SK-N-SH (cell line): ENCODE data around the gene EIF1AD.

ENCODE experiments used
- CTCF ChIP-seq: fragments of 200-600 bp; sonication (generic); IDR thresholded peaks from 2 replicates; pipeline ENCODE4 v1.6.1; 2017; ENCODE audit warnings: antibody characterized with exemption, mild to moderate bottlenecking, moderate library complexity
- POLR2AphosphoS5 ChIP-seq: IDR thresholded peaks from 2 replicates; pipeline ENCODE4 v1.6.1; 2012; ENCODE audit warnings: low read depth, low read length
- RCOR1 ChIP-seq: fragments of 150-350 bp; IDR thresholded peaks from 2 replicates; pipeline ENCODE4 v1.6.1; 2017; ENCODE audit warnings: antibody characterized with exemption, low read length
- RFX5 ChIP-seq: IDR thresholded peaks from 2 replicates; pipeline ENCODE4 v1.6.1; 2012; ENCODE audit warnings: mild to moderate bottlenecking, improper control_type of control experiment, low read length
- TF ChIP-seq, protein P1 (sequence below): IDR thresholded peaks from 2 replicates; pipeline ENCODE4 v1.6.1; 2012; ENCODE audit warnings: mild to moderate bottlenecking, low read depth, low read length, moderate library complexity

DNA sequence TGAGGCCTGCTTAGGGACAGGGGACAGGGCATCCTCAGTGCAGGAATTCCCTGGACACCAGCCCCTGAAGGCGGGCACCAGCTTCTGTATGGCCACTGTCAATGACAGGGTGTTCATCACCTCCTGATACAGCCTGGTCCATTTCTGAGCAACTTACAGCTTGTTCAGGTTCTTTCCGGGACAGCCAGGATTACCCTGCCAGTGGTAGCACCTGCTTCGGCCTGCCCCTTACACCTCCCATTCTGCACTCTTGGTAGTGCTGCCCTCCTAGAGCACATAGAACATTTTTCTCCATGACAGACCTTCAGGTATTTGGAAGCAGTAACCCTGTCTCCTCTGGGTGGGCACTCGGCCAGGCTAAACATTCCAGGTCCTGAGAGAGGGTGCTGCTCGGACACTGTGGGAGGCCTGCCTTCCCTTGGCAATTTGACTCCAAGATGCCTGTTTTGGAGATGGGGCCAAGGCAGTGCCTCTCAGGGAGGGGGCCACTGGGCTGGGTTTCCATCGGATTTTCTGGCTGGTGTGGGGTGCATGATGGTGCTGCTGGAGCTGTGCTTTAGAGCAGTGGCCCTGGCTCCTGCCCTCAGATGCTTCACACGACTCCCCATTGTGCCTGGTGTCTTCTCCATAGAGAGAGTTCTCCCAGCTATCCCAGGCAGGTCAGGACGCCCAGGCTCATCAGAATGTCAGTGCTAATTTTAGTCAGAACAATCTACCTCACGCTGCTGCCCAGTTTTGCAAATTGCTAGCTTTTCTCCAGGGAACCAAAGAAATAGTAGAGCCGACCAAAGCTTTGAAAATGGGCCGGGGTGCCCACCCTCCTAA lies 45.8 kb upstream of the EIF1AD start:
- TF ChIP-seq RCOR1 (no peak), RFX5 (no peak), CTCF (no peak), POLR2AphosphoS5 (no peak)
- TF ChIP-seq, protein P1, sequence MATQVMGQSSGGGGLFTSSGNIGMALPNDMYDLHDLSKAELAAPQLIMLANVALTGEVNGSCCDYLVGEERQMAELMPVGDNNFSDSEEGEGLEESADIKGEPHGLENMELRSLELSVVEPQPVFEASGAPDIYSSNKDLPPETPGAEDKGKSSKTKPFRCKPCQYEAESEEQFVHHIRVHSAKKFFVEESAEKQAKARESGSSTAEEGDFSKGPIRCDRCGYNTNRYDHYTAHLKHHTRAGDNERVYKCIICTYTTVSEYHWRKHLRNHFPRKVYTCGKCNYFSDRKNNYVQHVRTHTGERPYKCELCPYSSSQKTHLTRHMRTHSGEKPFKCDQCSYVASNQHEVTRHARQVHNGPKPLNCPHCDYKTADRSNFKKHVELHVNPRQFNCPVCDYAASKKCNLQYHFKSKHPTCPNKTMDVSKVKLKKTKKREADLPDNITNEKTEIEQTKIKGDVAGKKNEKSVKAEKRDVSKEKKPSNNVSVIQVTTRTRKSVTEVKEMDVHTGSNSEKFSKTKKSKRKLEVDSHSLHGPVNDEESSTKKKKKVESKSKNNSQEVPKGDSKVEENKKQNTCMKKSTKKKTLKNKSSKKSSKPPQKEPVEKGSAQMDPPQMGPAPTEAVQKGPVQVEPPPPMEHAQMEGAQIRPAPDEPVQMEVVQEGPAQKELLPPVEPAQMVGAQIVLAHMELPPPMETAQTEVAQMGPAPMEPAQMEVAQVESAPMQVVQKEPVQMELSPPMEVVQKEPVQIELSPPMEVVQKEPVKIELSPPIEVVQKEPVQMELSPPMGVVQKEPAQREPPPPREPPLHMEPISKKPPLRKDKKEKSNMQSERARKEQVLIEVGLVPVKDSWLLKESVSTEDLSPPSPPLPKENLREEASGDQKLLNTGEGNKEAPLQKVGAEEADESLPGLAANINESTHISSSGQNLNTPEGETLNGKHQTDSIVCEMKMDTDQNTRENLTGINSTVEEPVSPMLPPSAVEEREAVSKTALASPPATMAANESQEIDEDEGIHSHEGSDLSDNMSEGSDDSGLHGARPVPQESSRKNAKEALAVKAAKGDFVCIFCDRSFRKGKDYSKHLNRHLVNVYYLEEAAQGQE = no peak
